ENCODE data around the gene CNGA1. TPM values are rescaled to one million over a fixed set of nuclear protein-coding genes. Genes with fewer than 3 reads are reported as not detected.
"Not testable (repeated sequence)": the region's sequence is repeated elsewhere in the genome, so short reads cannot be mapped to it uniquely, and the experiment has no call there.

CNGA1 gene
- total and polyA plus RNA-seq, 2 donors from 2014 or later, result 3.4 to 3.7 TPM

DNA sequence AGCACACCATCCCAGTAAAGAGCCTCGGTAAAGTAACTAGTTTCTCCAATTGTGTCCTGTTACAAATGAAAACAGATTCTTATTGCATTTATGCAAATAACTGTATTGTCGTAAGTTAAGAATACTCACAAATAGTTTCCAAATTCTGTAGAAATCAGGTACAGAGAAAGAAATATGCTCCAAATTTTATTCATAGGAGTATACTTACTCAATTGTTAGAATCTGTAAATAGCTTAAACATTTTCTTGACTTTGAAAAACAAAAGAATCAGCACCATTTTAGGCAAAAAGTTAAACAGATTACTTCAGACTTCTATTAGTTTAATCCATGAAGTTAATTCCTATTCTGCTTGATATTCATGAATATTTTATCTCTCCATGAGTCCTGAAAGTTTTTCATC, 10.7 kb downstream of the CNGA1 start:
- FAIRE-seq (no peak), DNase-seq (no peak)
- TF ChIP-seq, protein P1, sequence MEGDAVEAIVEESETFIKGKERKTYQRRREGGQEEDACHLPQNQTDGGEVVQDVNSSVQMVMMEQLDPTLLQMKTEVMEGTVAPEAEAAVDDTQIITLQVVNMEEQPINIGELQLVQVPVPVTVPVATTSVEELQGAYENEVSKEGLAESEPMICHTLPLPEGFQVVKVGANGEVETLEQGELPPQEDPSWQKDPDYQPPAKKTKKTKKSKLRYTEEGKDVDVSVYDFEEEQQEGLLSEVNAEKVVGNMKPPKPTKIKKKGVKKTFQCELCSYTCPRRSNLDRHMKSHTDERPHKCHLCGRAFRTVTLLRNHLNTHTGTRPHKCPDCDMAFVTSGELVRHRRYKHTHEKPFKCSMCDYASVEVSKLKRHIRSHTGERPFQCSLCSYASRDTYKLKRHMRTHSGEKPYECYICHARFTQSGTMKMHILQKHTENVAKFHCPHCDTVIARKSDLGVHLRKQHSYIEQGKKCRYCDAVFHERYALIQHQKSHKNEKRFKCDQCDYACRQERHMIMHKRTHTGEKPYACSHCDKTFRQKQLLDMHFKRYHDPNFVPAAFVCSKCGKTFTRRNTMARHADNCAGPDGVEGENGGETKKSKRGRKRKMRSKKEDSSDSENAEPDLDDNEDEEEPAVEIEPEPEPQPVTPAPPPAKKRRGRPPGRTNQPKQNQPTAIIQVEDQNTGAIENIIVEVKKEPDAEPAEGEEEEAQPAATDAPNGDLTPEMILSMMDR (IDR thresholded peaks at IDR 0.05; ENCODE audit: borderline replicate concordance, extremely low read depth, insufficient read depth), result no peak
- no peaks in the 10 kb centered on the region for H3K36me3 ChIP-seq (ENCODE audit: control insufficient read depth in 2 of 3, insufficient read depth in 3 of 3, low read length in 3 of 3)
- H3K9me3 ChIP-seq (ENCODE audit: control insufficient read depth in 2 of 3, insufficient read depth in 1 of 3, low read length in 3 of 3), result no peaks in the 10 kb centered on the region
- no peaks in the 10 kb centered on the region for H3K4me1 ChIP-seq (ENCODE audit: control insufficient read depth in 2 of 3, insufficient read depth in 2 of 3, low read depth in 1 of 3, low read length in 3 of 3)
- no peak overlapping the region for H3K27ac ChIP-seq (ENCODE audit: low read depth in 2 of 2, low read length in 2 of 2)
- intact Hi-C loops (cut with DNase I), result no loop called here
- H3K27me3 ChIP-seq (ENCODE audit: control insufficient read depth, insufficient read depth, low read length), result no peaks in the 10 kb centered on the region
- no peak overlapping the region for H3K4me3 ChIP-seq (ENCODE audit: low read length in 3 of 3)
- no peak overlapping the region for H3K9ac ChIP-seq (ENCODE audit: low read length in 3 of 3)

DNA sequence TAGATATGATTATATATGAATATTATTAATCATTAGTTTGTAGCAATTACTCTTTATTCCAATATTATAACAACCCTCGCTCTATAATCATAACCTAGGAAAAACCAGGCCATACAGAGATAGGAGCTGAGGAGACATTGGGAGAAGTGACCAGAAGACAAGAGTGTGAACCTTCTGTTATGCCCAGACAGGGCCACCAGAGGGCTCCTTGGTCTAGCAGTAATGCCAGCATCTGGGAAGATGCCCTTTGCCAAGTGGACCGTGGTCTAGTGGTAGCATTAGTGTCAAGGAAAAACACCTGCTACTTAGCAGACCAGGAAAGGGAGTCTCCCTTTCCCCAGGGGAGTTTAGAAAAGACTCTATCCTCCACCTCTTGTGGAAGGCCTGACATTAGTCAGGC, 12.9 kb downstream of the CNGA1 start:
- H3K4me3 ChIP-seq (ENCODE audit: low read length in 3 of 3); H3K27me3 ChIP-seq (ENCODE audit: control insufficient read depth, insufficient read depth, low read length); H3K27ac ChIP-seq (ENCODE audit: low read depth in 2 of 2, low read length in 2 of 2); DNase-seq; H3K9me3 ChIP-seq (ENCODE audit: control insufficient read depth in 2 of 3, insufficient read depth in 1 of 3, low read length in 3 of 3); intact Hi-C loops (cut with DNase I); H3K9ac ChIP-seq (ENCODE audit: low read length in 3 of 3); FAIRE-seq; H3K36me3 ChIP-seq (ENCODE audit: control insufficient read depth in 2 of 3, insufficient read depth in 3 of 3, low read length in 3 of 3); H3K4me1 ChIP-seq (ENCODE audit: control insufficient read depth in 2 of 3, insufficient read depth in 2 of 3, low read depth in 1 of 3, low read length in 3 of 3): not testable (repeated sequence)
- TF ChIP-seq, protein P1 (IDR thresholded peaks at IDR 0.05; ENCODE audit: borderline replicate concordance, extremely low read depth, insufficient read depth), result peak; percentile 36

GRCh38 chr4:48002267-48002666, 14.2 kb downstream of the CNGA1 start:
- Histone ChIP-seq H3K27me3 (ENCODE audit: control insufficient read depth, insufficient read depth, low read length) (no peaks in the 10 kb centered on the region), H3K9me3 (ENCODE audit: control insufficient read depth in 2 of 3, insufficient read depth in 1 of 3, low read length in 3 of 3) (no peaks in the 10 kb centered on the region), H3K9ac (ENCODE audit: low read length in 3 of 3) (no peak overlapping the region), H3K27ac (ENCODE audit: low read depth in 2 of 2, low read length in 2 of 2) (no peak overlapping the region), H3K4me1 (ENCODE audit: control insufficient read depth in 2 of 3, insufficient read depth in 2 of 3, low read depth in 1 of 3, low read length in 3 of 3) (no peaks in the 10 kb centered on the region), H3K4me3 (ENCODE audit: low read length in 3 of 3) (no peak overlapping the region), H3K36me3 (ENCODE audit: control insufficient read depth in 2 of 3, insufficient read depth in 3 of 3, low read length in 3 of 3) (no peaks in the 10 kb centered on the region)
- FAIRE-seq (no peak), DNase-seq (no peak)
- TF ChIP-seq, protein P1 (IDR thresholded peaks at IDR 0.05; ENCODE audit: borderline replicate concordance, extremely low read depth, insufficient read depth), result no peak
- intact Hi-C loops (cut with DNase I), result no loop called here

- no peak overlapping the region for H3K27ac ChIP-seq (ENCODE audit: low read depth in 2 of 2, low read length in 2 of 2)
- TF ChIP-seq, protein P1 (IDR thresholded peaks at IDR 0.05; ENCODE audit: borderline replicate concordance, extremely low read depth, insufficient read depth), result no peak
Measured at GRCh38 chr4:47996021-47996420, 20.5 kb downstream of the CNGA1 start.

GRCh38 chr4:47992475-47992874, 24.0 kb downstream of the CNGA1 start:
- DNase-seq; H3K4me1 ChIP-seq (ENCODE audit: control insufficient read depth in 2 of 3, insufficient read depth in 2 of 3, low read depth in 1 of 3, low read length in 3 of 3); H3K9ac ChIP-seq (ENCODE audit: low read length in 3 of 3); FAIRE-seq; H3K27me3 ChIP-seq (ENCODE audit: control insufficient read depth, insufficient read depth, low read length); H3K27ac ChIP-seq (ENCODE audit: low read depth in 2 of 2, low read length in 2 of 2); H3K36me3 ChIP-seq (ENCODE audit: control insufficient read depth in 2 of 3, insufficient read depth in 3 of 3, low read length in 3 of 3); intact Hi-C loops (cut with DNase I); H3K9me3 ChIP-seq (ENCODE audit: control insufficient read depth in 2 of 3, insufficient read depth in 1 of 3, low read length in 3 of 3); H3K4me3 ChIP-seq (ENCODE audit: low read length in 3 of 3): not testable (repeated sequence)

More at GRCh38 chr4:47996021-47996420, 20.5 kb downstream of the CNGA1 start:
- intact Hi-C loops (cut with DNase I), result no loop called here
- Histone ChIP-seq H3K4me3 (ENCODE audit: low read length in 3 of 3) (no peak overlapping the region), H3K36me3 (ENCODE audit: control insufficient read depth in 2 of 3, insufficient read depth in 3 of 3, low read length in 3 of 3) (no peaks in the 10 kb centered on the region), H3K9me3 (ENCODE audit: control insufficient read depth in 2 of 3, insufficient read depth in 1 of 3, low read length in 3 of 3) (no peaks in the 10 kb centered on the region), H3K9ac (ENCODE audit: low read length in 3 of 3) (no peak overlapping the region), H3K4me1 (ENCODE audit: control insufficient read depth in 2 of 3, insufficient read depth in 2 of 3, low read depth in 1 of 3, low read length in 3 of 3) (no peaks in the 10 kb centered on the region), H3K27me3 (ENCODE audit: control insufficient read depth, insufficient read depth, low read length) (no peaks in the 10 kb centered on the region)
- DNase-seq (no peak), FAIRE-seq (no peak)

Measured in kidney (tissue), 14 donors.